HepG2 (cell line): ENCODE data around the gene MOCS1. TPM values are rescaled to one million over a fixed set of nuclear protein-coding genes. Genes with fewer than 3 reads are reported as not detected.
A peak's percentile ranks its signal among the peaks of the same experiment; 100 is the strongest.

Experiments
- CEBPG ChIP-seq: IDR thresholded peaks from 2 replicates; pipeline ENCODE4 v1.6.1; 2016
- HCFC1 ChIP-seq: fragments of 150-350 bp; IDR thresholded peaks from 2 replicates; pipeline ENCODE4 v1.6.1; 2014; ENCODE audit warnings: low read depth, low read length
- JARID2 ChIP-seq: sonication (generic); formaldehyde crosslinking; IDR thresholded peaks from 2 replicates; pipeline ENCODE4 v1.8.1; 2023; ENCODE audit warnings: missing genetic modification reagents, inconsistent platforms; ENCODE audit not compliant: insufficient replicate concordance
- JUN ChIP-seq: sonication (generic); formaldehyde crosslinking; IDR thresholded peaks from 2 replicates; pipeline ENCODE4 v1.4.0; 2020; ENCODE audit warnings: mild to moderate bottlenecking, missing genetic modification reagents
- MLXIP ChIP-seq: sonication (generic); formaldehyde crosslinking; IDR thresholded peaks from 2 replicates; pipeline ENCODE4 v1.9.0; 2021; ENCODE audit warnings: missing genetic modification reagents, borderline replicate concordance
- MYNN ChIP-seq: sonication (generic); formaldehyde crosslinking; IDR thresholded peaks from 2 replicates; pipeline ENCODE4 v1.4.0; 2020; ENCODE audit warnings: mild to moderate bottlenecking, low read depth, missing genetic modification reagents
- NCOR1 ChIP-seq: fragments of 200-600 bp; sonication (generic); IDR thresholded peaks from 2 replicates; pipeline ENCODE4 v1.7.0; 2017; ENCODE audit warnings: antibody characterized with exemption, low read length, borderline replicate concordance
- POLR2G ChIP-seq: fragments of 200-400 bp; formaldehyde crosslinking; IDR thresholded peaks from 2 replicates; pipeline ENCODE4 v1.6.1; 2018; ENCODE audit warnings: mild to moderate bottlenecking, low read depth, low read length, moderate library complexity
- PRPF4 ChIP-seq: fragments of 200-400 bp; formaldehyde crosslinking; IDR thresholded peaks from 2 replicates; pipeline ENCODE4 v1.6.1; 2016; ENCODE audit warnings: low read length, low read depth; ENCODE audit not compliant: poor library complexity, severe bottlenecking
- RAD51 ChIP-seq: fragments of 450-650 bp; IDR thresholded peaks from 2 replicates; pipeline ENCODE4 v1.6.1; 2016; ENCODE audit warnings: borderline replicate concordance
- RARA ChIP-seq: IDR thresholded peaks from 2 replicates; pipeline ENCODE4 v1.6.1; 2016; ENCODE audit warnings: missing genetic modification reagents, missing compliant biosample characterization
- SNRNP70 ChIP-seq: fragments of 200-400 bp; formaldehyde crosslinking; IDR thresholded peaks from 2 replicates; pipeline ENCODE4 v1.6.1; 2017; ENCODE audit warnings: mild to moderate bottlenecking, low read depth, low read length, moderate library complexity
- STAT5B ChIP-seq: sonication (generic); formaldehyde crosslinking; IDR thresholded peaks from 2 replicates; pipeline ENCODE4 v1.4.0; 2020; ENCODE audit warnings: missing genetic modification reagents
- SUZ12 ChIP-seq: fragments of 150-350 bp; IDR thresholded peaks from 2 replicates; pipeline ENCODE4 v1.6.1; 2014; ENCODE audit warnings: low read depth, low read length
- TBX2 ChIP-seq: sonication (generic); formaldehyde crosslinking; IDR thresholded peaks from 2 replicates; pipeline ENCODE4 v1.5.0; 2020; ENCODE audit warnings: missing genetic modification reagents, mild to moderate bottlenecking, borderline replicate concordance
- ZFX ChIP-seq: sonication (generic); formaldehyde crosslinking; IDR thresholded peaks from 2 replicates; pipeline ENCODE4 v1.4.0; 2020; ENCODE audit warnings: mild to moderate bottlenecking, low read depth, missing genetic modification reagents, moderate library complexity
- ZNF343 ChIP-seq: sonication (generic); formaldehyde crosslinking; IDR thresholded peaks from 2 replicates; pipeline ENCODE4 v1.4.0; 2020; ENCODE audit warnings: mild to moderate bottlenecking, missing genetic modification reagents
- ZNF614 ChIP-seq: IDR thresholded peaks from 2 replicates; pipeline ENCODE4 v1.6.1; 2018; ENCODE audit warnings: missing biosample characterization, missing genetic modification reagents, inconsistent platforms, borderline replicate concordance
- ZNF75D ChIP-seq: sonication (generic); formaldehyde crosslinking; IDR thresholded peaks from 2 replicates; pipeline ENCODE4 v1.8.1; 2023; ENCODE audit warnings: missing genetic modification reagents, mild to moderate bottlenecking, borderline replicate concordance
- ZSCAN20 ChIP-seq: sonication (generic); formaldehyde crosslinking; IDR thresholded peaks from 2 replicates; pipeline ENCODE4 v1.4.0; 2020; ENCODE audit warnings: missing genetic modification reagents, mild to moderate bottlenecking, borderline replicate concordance
- ZSCAN25 ChIP-seq: sonication (generic); formaldehyde crosslinking; IDR thresholded peaks from 2 replicates; pipeline ENCODE4 v1.8.0; 2022; ENCODE audit warnings: mild to moderate bottlenecking, missing genetic modification reagents
- polyA plus RNA-seq, 8 experiments: library from polyadenylated mRNA; depleted of rRNA in 3 of 8; stranded (reverse) in 7 of 8; unstranded in 1 of 8; fragments of >200 nt; fragmentation: Illumina TruSeq in 4 of 8; extraction: Trizol in 4 of 8; gene quantifications; 2 replicates each; pipeline versions ENCODE4 v1.2.1 to v1.2.3, GENCODE V29; 2011 to 2016; ENCODE audit warnings: low read depth in 4 of 8, missing spikeins in 1 of 8, mixed read lengths in 1 of 8; ENCODE audit not compliant: insufficient read depth in 1 of 8
- total RNA-seq, 5 experiments: library from RNA; depleted of rRNA; stranded (reverse); fragments of >200 nt; fragmentation: Illumina TruSeq; extraction: Trizol; gene quantifications; 2 replicates each; pipeline ENCODE4 v1.2.3, GENCODE V29; 2016; ENCODE audit warnings: low read depth in 1 of 5
- TF ChIP-seq, protein P1 (sequence below): sonication (generic); formaldehyde crosslinking; conservative IDR thresholded peaks from 2 replicates; pipeline ENCODE4 v1.4.0; 2020; ENCODE audit warnings: missing genetic modification reagents
- TF ChIP-seq, protein P2 (sequence below): sonication (generic); formaldehyde crosslinking; IDR thresholded peaks from 2 replicates; pipeline ENCODE4 v1.8.0; 2022; ENCODE audit warnings: missing genetic modification reagents, low read depth, mild to moderate bottlenecking, borderline replicate concordance
- TF ChIP-seq, protein P3 (sequence below): sonication (generic); formaldehyde crosslinking; IDR thresholded peaks from 2 replicates; pipeline ENCODE4 v1.4.0; 2020; ENCODE audit warnings: missing genetic modification reagents

MOCS1 gene
- total and polyA plus RNA-seq, 2 of the 13 experiments (the other 11 are each of a cell fraction or from before 2014, with no cell fraction given), result 5.3 to 11.7 TPM

DNA sequence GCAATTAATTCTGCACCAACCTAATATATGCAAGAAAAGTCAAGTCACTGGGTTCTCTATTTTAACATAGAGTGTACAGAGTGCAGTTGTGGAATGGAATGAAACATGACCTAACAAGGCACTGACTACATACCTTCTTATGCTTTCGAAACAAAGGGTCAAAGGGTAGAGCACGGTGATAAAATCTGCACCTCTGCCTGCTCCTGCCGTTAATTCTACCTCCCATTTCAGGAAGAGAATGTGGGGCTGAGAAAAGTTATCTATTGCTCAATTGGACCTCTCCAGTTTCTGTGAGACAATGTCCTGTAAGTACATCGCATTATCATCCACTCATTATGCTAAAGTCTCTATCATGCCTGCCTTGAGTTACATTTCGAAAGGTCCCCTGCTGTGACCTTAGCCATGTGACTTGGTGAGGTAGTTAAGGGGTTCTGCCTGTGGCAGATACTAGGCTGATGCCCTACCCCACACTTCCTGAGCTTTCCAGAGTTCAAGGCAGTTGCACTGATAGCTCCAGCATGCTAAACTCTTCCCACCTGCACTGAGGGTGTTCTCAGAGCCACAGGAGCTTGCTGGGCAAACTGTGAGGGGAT lies 14.0 kb upstream of the MOCS1 start (continued):
- TF ChIP-seq, protein P1, sequence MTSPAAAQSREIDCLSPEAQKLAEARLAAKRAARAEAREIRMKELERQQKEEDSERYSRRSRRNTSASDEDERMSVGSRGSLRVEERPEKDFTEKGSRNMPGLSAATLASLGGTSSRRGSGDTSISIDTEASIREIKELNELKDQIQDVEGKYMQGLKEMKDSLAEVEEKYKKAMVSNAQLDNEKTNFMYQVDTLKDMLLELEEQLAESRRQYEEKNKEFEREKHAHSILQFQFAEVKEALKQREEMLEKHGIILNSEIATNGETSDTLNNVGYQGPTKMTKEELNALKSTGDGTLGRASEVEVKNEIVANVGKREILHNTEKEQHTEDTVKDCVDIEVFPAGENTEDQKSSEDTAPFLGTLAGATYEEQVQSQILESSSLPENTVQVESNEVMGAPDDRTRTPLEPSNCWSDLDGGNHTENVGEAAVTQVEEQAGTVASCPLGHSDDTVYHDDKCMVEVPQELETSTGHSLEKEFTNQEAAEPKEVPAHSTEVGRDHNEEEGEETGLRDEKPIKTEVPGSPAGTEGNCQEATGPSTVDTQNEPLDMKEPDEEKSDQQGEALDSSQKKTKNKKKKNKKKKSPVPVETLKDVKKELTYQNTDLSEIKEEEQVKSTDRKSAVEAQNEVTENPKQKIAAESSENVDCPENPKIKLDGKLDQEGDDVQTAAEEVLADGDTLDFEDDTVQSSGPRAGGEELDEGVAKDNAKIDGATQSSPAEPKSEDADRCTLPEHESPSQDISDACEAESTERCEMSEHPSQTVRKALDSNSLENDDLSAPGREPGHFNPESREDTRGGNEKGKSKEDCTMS, result no peak
- TF ChIP-seq HCFC1 (no peak), ZNF75D (CRISPR knock-in tag) (no peak), NCOR1 (0 out of 2 replicates have a peak, but pooled peaks have one; percentile 25), PRPF4 (no peak), RARA (0 out of 2 replicates have a peak, but pooled peaks have one; percentile 32), ZNF343 (CRISPR knock-in tag) (no peak), POLR2G (no peak), CEBPG (peak; percentile 50; the same call in 1 of the 2 replicates), TBX2 (CRISPR knock-in tag) (0 out of 2 replicates have a peak, but pooled peaks have one; percentile 26), STAT5B (CRISPR knock-in tag) (no peak), MLXIP (CRISPR knock-in tag) (no peak), SNRNP70 (no peak), ZSCAN25 (no peak), JUN (CRISPR knock-in tag) (no peak), ZFX (CRISPR knock-in tag) (no peak), RAD51 (no peak), MYNN (CRISPR knock-in tag) (no peak), SUZ12 (no peak), ZNF614 (CRISPR knock-in tag) (no peak), ZSCAN20 (no peak), JARID2 (CRISPR knock-in tag) (no peak)
- TF ChIP-seq, protein P2, sequence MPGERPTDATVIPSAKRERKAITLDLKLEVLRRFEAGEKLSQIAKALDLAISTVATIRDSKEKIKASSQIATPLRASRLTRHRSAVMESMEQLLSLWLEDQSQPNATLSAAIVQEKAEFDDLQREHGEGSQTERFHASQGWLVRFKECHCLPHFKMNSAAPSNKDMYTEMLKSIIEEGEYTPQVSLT, result no peak
- TF ChIP-seq, protein P3, sequence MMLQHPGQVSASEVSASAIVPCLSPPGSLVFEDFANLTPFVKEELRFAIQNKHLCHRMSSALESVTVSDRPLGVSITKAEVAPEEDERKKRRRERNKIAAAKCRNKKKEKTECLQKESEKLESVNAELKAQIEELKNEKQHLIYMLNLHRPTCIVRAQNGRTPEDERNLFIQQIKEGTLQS (CRISPR knock-in tag), result no peak
